MM.1S (cell line): ENCODE results near the gene GPR180.

Experiments
- DNase-seq: peaks from one replicate; pipeline ENCODE4 v3.0.0-alpha.2; 2015
- H2AFZ ChIP-seq: fragments of 300-600 bp; sonication (generic); 2 replicates; pipeline ENCODE4 v1.6.0; 2016; ENCODE audit warnings: antibody characterized with exemption, low read length
- H3F3A ChIP-seq: fragments of 300-600 bp; sonication (generic); 2 replicates; pipeline ENCODE4 v1.6.1; 2016; ENCODE audit warnings: mild to moderate bottlenecking, antibody characterized with exemption, low read length, moderate library complexity, mixed read lengths; ENCODE audit not compliant: insufficient read depth
- H3K27ac ChIP-seq: fragments of 300-600 bp; sonication (generic); 2 replicates; pipeline ENCODE4 v1.5.1; 2016; ENCODE audit warnings: mild to moderate bottlenecking, low read length
- H3K27me3 ChIP-seq: fragments of 300-600 bp; sonication (generic); replicated peaks from 2 replicates; pipeline ENCODE4 v1.6.0; 2016; ENCODE audit warnings: low read length; ENCODE audit not compliant: insufficient read depth
- H3K36me3 ChIP-seq: fragments of 300-600 bp; sonication (generic); replicated peaks from 2 replicates; pipeline ENCODE4 v1.6.1; 2016; ENCODE audit warnings: mild to moderate bottlenecking, low read length, mixed read lengths; ENCODE audit not compliant: insufficient read depth
- H3K4me1 ChIP-seq: fragments of 300-600 bp; sonication (generic); 2 replicates; pipeline ENCODE4 v1.6.1; 2016; ENCODE audit warnings: low read length, mixed read lengths
- H3K4me2 ChIP-seq: fragments of 300-600 bp; sonication (generic); 2 replicates; pipeline ENCODE4 v1.6.0; 2016; ENCODE audit warnings: low read depth, low read length
- H3K4me3 ChIP-seq: fragments of 300-600 bp; sonication (generic); 2 replicates; pipeline ENCODE4 v1.5.1; 2016; ENCODE audit warnings: low read length, mixed read lengths
- H3K79me2 ChIP-seq: fragments of 300-600 bp; sonication (generic); 2 replicates; pipeline ENCODE4 v1.6.1; 2016; ENCODE audit warnings: mixed run types, low read length, mixed read lengths
- H3K9ac ChIP-seq: fragments of 300-600 bp; sonication (generic); 2 replicates; pipeline ENCODE4 v1.6.1; 2016; ENCODE audit warnings: low read length, mixed read lengths
- H3K9me2 ChIP-seq: fragments of 300-600 bp; sonication (generic); replicated peaks from 2 replicates; pipeline ENCODE4 v1.6.1; 2016; ENCODE audit warnings: mild to moderate bottlenecking, low read length, mixed read lengths; ENCODE audit not compliant: insufficient read depth
- H3K9me3 ChIP-seq: fragments of 300-600 bp; sonication (generic); replicated peaks from 2 replicates; pipeline ENCODE4 v1.6.1; 2016; ENCODE audit warnings: mild to moderate bottlenecking, low read length, mixed read lengths; ENCODE audit not compliant: insufficient read depth
- H4K20me1 ChIP-seq: fragments of 300-600 bp; sonication (generic); 2 replicates; pipeline ENCODE4 v1.6.1; 2016; ENCODE audit warnings: mild to moderate bottlenecking, low read length, moderate library complexity, mixed read lengths; ENCODE audit not compliant: insufficient read depth
- EZH2 ChIP-seq: fragments of 300-600 bp; sonication (generic); optimal IDR thresholded peaks from 2 replicates; pipeline ENCODE3; 2017; ENCODE audit warnings: low read depth, mild to moderate bottlenecking, antibody characterized with exemption, low read length, mixed read lengths
- EZH2phosphoT487 ChIP-seq: fragments of 300-600 bp; sonication (generic); IDR thresholded peaks from 2 replicates; pipeline ENCODE4 v1.6.1; 2018; ENCODE audit warnings: antibody characterized with exemption, low read length
- TF ChIP-seq, protein P1 (sequence below): fragments of 300-600 bp; sonication (generic); IDR thresholded peaks from 2 replicates; pipeline ENCODE4 v1.5.1; 2016; ENCODE audit warnings: antibody characterized with exemption, low read length, mixed read lengths

The GPR180 gene

DNA sequence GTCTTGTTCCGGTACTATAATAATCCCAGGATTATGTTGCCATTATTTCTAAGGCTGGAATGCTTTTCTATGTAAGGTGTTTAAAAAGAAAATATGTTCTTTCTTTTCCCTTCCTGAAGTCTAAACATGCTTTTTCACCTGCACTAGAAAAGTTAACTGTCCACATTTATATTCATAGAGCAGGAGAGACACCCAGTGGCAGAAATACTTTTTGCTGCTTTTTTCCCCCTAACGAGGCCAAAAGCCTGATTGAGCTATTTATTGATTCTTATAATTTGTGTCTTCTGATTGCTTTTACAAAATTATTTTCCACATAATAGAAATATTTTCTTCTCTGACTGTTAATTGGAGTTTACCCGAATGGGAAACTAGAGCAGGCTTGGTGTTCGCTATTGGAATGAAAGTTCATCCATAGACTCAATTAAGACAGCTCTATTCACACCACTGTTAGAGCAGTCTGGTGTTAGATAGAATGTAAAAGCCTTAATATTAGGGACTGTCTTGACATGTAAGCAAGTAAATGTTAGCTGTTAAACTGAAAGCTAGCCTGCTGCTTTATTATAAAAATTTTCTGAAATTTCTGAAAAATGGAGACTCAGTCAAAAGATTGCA is 15.8 kb downstream of the GPR180 start:
- Histone ChIP-seq H4K20me1 (no peaks in the 10 kb centered on the region), H3K79me2 (no peaks in the 10 kb centered on the region), H3K36me3 (no peaks in the 10 kb centered on the region), H3K9ac (no peak overlapping the region), H3F3A (no peaks in the 10 kb centered on the region), H3K27me3 (no peaks in the 10 kb centered on the region), H3K27ac (no peak overlapping the region), H3K4me3 (no peak overlapping the region), H3K9me2 (no peaks in the 10 kb centered on the region), H3K4me1 (0 out of 2 replicates have a peak, but pooled peaks cover 2% of the 10 kb centered on the region), H3K9me3 (no peaks in the 10 kb centered on the region), H3K4me2 (no peak overlapping the region), H2AFZ (no peak overlapping the region)
- TF ChIP-seq, protein P1, sequence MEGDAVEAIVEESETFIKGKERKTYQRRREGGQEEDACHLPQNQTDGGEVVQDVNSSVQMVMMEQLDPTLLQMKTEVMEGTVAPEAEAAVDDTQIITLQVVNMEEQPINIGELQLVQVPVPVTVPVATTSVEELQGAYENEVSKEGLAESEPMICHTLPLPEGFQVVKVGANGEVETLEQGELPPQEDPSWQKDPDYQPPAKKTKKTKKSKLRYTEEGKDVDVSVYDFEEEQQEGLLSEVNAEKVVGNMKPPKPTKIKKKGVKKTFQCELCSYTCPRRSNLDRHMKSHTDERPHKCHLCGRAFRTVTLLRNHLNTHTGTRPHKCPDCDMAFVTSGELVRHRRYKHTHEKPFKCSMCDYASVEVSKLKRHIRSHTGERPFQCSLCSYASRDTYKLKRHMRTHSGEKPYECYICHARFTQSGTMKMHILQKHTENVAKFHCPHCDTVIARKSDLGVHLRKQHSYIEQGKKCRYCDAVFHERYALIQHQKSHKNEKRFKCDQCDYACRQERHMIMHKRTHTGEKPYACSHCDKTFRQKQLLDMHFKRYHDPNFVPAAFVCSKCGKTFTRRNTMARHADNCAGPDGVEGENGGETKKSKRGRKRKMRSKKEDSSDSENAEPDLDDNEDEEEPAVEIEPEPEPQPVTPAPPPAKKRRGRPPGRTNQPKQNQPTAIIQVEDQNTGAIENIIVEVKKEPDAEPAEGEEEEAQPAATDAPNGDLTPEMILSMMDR, result peak; percentile 59
- no peak for TF ChIP-seq EZH2
- no peak for TF ChIP-seq EZH2phosphoT487
- DNase-seq, result peak; percentile 39

- Histone ChIP-seq H3K36me3 (no peaks in the 10 kb centered on the region), H3K9me2 (no peaks in the 10 kb centered on the region), H3K27me3 (no peaks in the 10 kb centered on the region), H3K4me1 (0 out of 2 replicates have a peak, but pooled peaks cover 2% of the 10 kb centered on the region), H3K79me2 (no peaks in the 10 kb centered on the region), H3K4me3 (no peak overlapping the region), H3K9ac (no peak overlapping the region), H3K9me3 (no peaks in the 10 kb centered on the region), H2AFZ (no peak overlapping the region), H4K20me1 (no peaks in the 10 kb centered on the region), H3F3A (no peaks in the 10 kb centered on the region), H3K4me2 (no peak overlapping the region), H3K27ac (no peak overlapping the region)
- peak; percentile 50 for DNase-seq
- TF ChIP-seq EZH2phosphoT487, result no peak
- TF ChIP-seq EZH2, result no peak
- TF ChIP-seq, protein P1, result peak; percentile 82
Measured at GRCh38 chr13:94620286-94620896, 18.7 kb downstream of the GPR180 start.

DNA sequence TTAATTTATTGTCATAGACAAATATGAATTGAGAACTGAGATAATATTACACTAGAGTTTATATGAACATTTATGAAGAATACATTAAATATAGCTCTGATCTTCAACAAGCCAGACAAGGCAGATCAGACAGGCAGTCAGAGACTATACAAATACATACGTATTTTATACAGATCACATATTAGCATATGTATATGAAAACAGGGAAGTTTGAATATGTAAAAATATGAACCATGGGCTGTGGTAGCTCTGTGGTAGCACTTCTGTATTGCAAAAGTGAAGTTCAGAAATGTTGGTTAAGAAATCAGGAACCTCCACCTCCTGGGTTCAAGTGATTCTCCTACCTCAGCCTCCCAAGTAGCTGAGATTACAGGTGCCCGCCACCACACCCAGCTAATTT is 20.7 kb downstream of the GPR180 start:
- TF ChIP-seq EZH2phosphoT487 (no peak), EZH2 (no peak)
- TF ChIP-seq, protein P1, result no peak
- H4K20me1 ChIP-seq, result no peaks in the 10 kb centered on the region
- no peaks in the 10 kb centered on the region for H3F3A ChIP-seq
- H2AFZ ChIP-seq, result no peak overlapping the region
- no peak overlapping the region for H3K4me2 ChIP-seq
- no peaks in the 10 kb centered on the region for H3K79me2 ChIP-seq
- H3K36me3 ChIP-seq, result no peaks in the 10 kb centered on the region
- no peak overlapping the region for H3K27ac ChIP-seq
- H3K9me2 ChIP-seq, result no peaks in the 10 kb centered on the region
- H3K9ac ChIP-seq, result no peak overlapping the region
- DNase-seq, result no peak
- H3K4me1 ChIP-seq, result no peaks in the 10 kb centered on the region
- no peak overlapping the region for H3K4me3 ChIP-seq
- H3K9me3 ChIP-seq, result no peaks in the 10 kb centered on the region
- no peaks in the 10 kb centered on the region for H3K27me3 ChIP-seq
